HG03196 (cell line): ENCODE results near the gene VEZF1.

Experiments used
- ATAC-seq: cut with Tn5 transposase; IDR thresholded peaks from one replicate; pipeline ENCODE4 v1.9.1; 2021; ENCODE audit not compliant: unreplicated experiment

VEZF1 gene

GRCh38 chr17:57987581-57988300 is at the start of gene VEZF1:
VEZF1 (minus strand) TSS chr17:57988254; CDS start chr17:57988111, 143 bp downstream.
- ATAC-seq = peak; percentile 55

- ATAC-seq = no peak
Observed at GRCh38 chr17:58032691-58033415, 44.8 kb upstream of the VEZF1 start.

- ATAC-seq = no peak
Observed at GRCh38 chr17:58028578-58028977, 40.5 kb upstream of the VEZF1 start.

GRCh38 chr17:58020401-58020800 is 32.3 kb upstream of the VEZF1 start:
- no peak for ATAC-seq

GRCh38 chr17:58019521-58019920 is 31.5 kb upstream of the VEZF1 start:
- no peak for ATAC-seq

- ATAC-seq = no peak
Observed at GRCh38 chr17:58019039-58019438, 31.0 kb upstream of the VEZF1 start.

GRCh38 chr17:58010067-58010799 is 22.2 kb upstream of the VEZF1 start:
- no peak for ATAC-seq

GRCh38 chr17:58007781-58008706 is 20.0 kb upstream of the VEZF1 start:
- ATAC-seq = peak; percentile 22

- ATAC-seq = peak; percentile 91
Observed at GRCh38 chr17:58006924-58007780, 19.1 kb upstream of the VEZF1 start, which contains the start of gene SRSF1. SRSF1 (minus strand) TSS chr17:58007246; CDS start chr17:58007137, 109 bp downstream.

- peak; percentile 2 for ATAC-seq
Observed at GRCh38 chr17:58006560-58006923, 18.5 kb upstream of the VEZF1 start.

- ATAC-seq = no peak
Observed at GRCh38 chr17:58005728-58006559, 17.9 kb upstream of the VEZF1 start.

- no peak for ATAC-seq
Observed at GRCh38 chr17:58005031-58005727, 17.1 kb upstream of the VEZF1 start.

- ATAC-seq = no peak
Observed at GRCh38 chr17:58004060-58004459, 16.0 kb upstream of the VEZF1 start.

GRCh38 chr17:58002973-58003372 is 14.9 kb upstream of the VEZF1 start:
- no peak for ATAC-seq

GRCh38 chr17:58002154-58002948 is 14.3 kb upstream of the VEZF1 start:
- ATAC-seq = no peak

- no peak for ATAC-seq
Observed at GRCh38 chr17:58001461-58002124, 13.5 kb upstream of the VEZF1 start.

GRCh38 chr17:57999496-58000017 is 11.5 kb upstream of the VEZF1 start:
- ATAC-seq = peak; percentile 48
